GM23338 (cell line): ENCODE results near the gene CDK14.

Source experiments
- CTCF ChIP-seq, 2 experiments: fragments of 200-600 bp in 1 of 2; sonication (generic) in 1 of 2; conservative IDR thresholded peaks; 2 replicates each; pipeline versions ENCODE4 v1.5.1 to v1.6.1; 2016 to 2017; ENCODE audit warnings: antibody characterized with exemption in 2 of 2, low read depth in 2 of 2, mild to moderate bottlenecking in 2 of 2, moderate library complexity in 1 of 2
- EZH2 ChIP-seq: fragments of 200-600 bp; sonication (generic); IDR thresholded peaks from one replicate; pipeline ENCODE4 v1.8.0; 2017; ENCODE audit warnings: antibody characterized with exemption, mild to moderate bottlenecking, low read depth; ENCODE audit not compliant: unreplicated experiment
- EZH2phosphoT487 ChIP-seq: fragments of 200-600 bp; sonication (generic); IDR thresholded peaks from one replicate; pipeline ENCODE4 v1.8.1; 2018; ENCODE audit warnings: antibody characterized with exemption; ENCODE audit not compliant: unreplicated experiment
- JUNB ChIP-seq: IDR thresholded peaks from one replicate; pipeline ENCODE4 v1.6.1; 2016; ENCODE audit warnings: antibody characterized with exemption; ENCODE audit not compliant: unreplicated experiment
- NANOG ChIP-seq: IDR thresholded peaks from 2 replicates; pipeline ENCODE4 v1.6.1; 2016; ENCODE audit warnings: antibody characterized with exemption, borderline replicate concordance
- POLR2AphosphoS5 ChIP-seq: IDR thresholded peaks from 2 replicates; pipeline ENCODE4 v1.6.1; 2016; ENCODE audit warnings: antibody characterized with exemption, low read depth
- REST ChIP-seq: IDR thresholded peaks from one replicate; pipeline ENCODE4 v1.6.1; 2018; ENCODE audit warnings: antibody characterized with exemption; ENCODE audit not compliant: unreplicated experiment
- TF ChIP-seq, protein P1 (sequence below): IDR thresholded peaks from 2 replicates; pipeline ENCODE4 v1.6.1; 2016; ENCODE audit warnings: antibody characterized with exemption

- TF ChIP-seq POLR2AphosphoS5 (no peak), CTCF (conservative IDR thresholded peaks at IDR 0.05; ENCODE audit: low read depth in 2 of 2) (no peak), EZH2 (no peak), EZH2phosphoT487 (no peak), NANOG (no peak), REST (no peak), JUNB (no peak)
- TF ChIP-seq, protein P1, sequence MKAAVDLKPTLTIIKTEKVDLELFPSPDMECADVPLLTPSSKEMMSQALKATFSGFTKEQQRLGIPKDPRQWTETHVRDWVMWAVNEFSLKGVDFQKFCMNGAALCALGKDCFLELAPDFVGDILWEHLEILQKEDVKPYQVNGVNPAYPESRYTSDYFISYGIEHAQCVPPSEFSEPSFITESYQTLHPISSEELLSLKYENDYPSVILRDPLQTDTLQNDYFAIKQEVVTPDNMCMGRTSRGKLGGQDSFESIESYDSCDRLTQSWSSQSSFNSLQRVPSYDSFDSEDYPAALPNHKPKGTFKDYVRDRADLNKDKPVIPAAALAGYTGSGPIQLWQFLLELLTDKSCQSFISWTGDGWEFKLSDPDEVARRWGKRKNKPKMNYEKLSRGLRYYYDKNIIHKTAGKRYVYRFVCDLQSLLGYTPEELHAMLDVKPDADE = no peak
These were observed 45.1 kb upstream of the CDK14 start for GRCh38 chr7:90551036-90551435.
